Muscle of arm (tissue), 12 donors: ENCODE results near the gene PCDHGA4. TPM values are rescaled to one million over a fixed set of nuclear protein-coding genes. Genes with fewer than 3 reads are reported as not detected.
"Not testable (repeated sequence)": the region's sequence is repeated elsewhere in the genome, so short reads cannot be mapped to it uniquely, and the experiment has no call there.

Source experiments
- DNase-seq: peaks from one replicate; pipeline ENCODE4 v3.0.0-alpha.2; 2013
- polyA plus RNA-seq, 12 donors: library from polyadenylated mRNA; unstranded; fragments of 120-200 nt; gene quantifications; one replicate each; pipeline ENCODE4 v1.2.1, GENCODE V29; 2013; ENCODE audit not compliant: insufficient read length in 12 of 12

PCDHGA4 gene
- polyA plus RNA-seq, 12 donors: 0.93 to 1.9 (median 1.5) TPM; not detected in 2

GRCh38 chr5:141346017-141346416, 8.8 kb upstream of the PCDHGA4 start:
- DNase-seq: not testable (repeated sequence)

- DNase-seq: no peak
These were observed 4.8 kb upstream of the PCDHGA4 start, which contains the start of gene PCDHGB1 for GRCh38 chr5:141349917-141350619. Gene PCDHGB1, plus strand, starts transcription at chr5:141350099. Its CDS starts 162 bp downstream, at chr5:141350261.

- no peak for DNase-seq
These were observed 3.2 kb upstream of the PCDHGA4 start for GRCh38 chr5:141351591-141351990.

GRCh38 chr5:141355641-141356040, 820 bp downstream of the PCDHGA4 start:
- no peak for DNase-seq

GRCh38 chr5:141356133-141356532, 1.3 kb downstream of the PCDHGA4 start:
- DNase-seq: no peak

GRCh38 chr5:141356950-141357349, 2.1 kb downstream of the PCDHGA4 start:
- no peak for DNase-seq

- DNase-seq: no peak
These were observed 5.1 kb downstream of the PCDHGA4 start, which contains the start of gene PCDHGB2 for GRCh38 chr5:141359790-141360426. Gene PCDHGB2, plus strand, starts transcription at chr5:141359994. Its CDS starts 142 bp downstream, at chr5:141360136.

- no peak for DNase-seq
These were observed 5.9 kb downstream of the PCDHGA4 start for GRCh38 chr5:141360685-141361084.

- DNase-seq: no peak
These were observed 7.9 kb downstream of the PCDHGA4 start for GRCh38 chr5:141362719-141363118.

GRCh38 chr5:141363952-141364660, 9.3 kb downstream of the PCDHGA4 start, which contains the start of gene PCDHGA5:
Gene PCDHGA5, plus strand, starts transcription at chr5:141364162. Its CDS starts 169 bp downstream, at chr5:141364331.
- DNase-seq: no peak

- DNase-seq: no peak
These were observed 11.4 kb downstream of the PCDHGA4 start for GRCh38 chr5:141366016-141366896.

GRCh38 chr5:141369994-141370848, 15.4 kb downstream of the PCDHGA4 start, which contains the start of gene PCDHGB3:
Gene PCDHGB3, plus strand, starts transcription at chr5:141370242. Its CDS starts 153 bp downstream, at chr5:141370395.
- no peak for DNase-seq

- no peak for DNase-seq
These were observed 17.0 kb downstream of the PCDHGA4 start for GRCh38 chr5:141371572-141372475.

- DNase-seq: no peak
These were observed 19.0 kb downstream of the PCDHGA4 start, which contains the start of gene PCDHGA6 for GRCh38 chr5:141373673-141374317. Gene PCDHGA6, plus strand, starts transcription at chr5:141373891. Its CDS starts 193 bp downstream, at chr5:141374084.

GRCh38 chr5:141374627-141375026, 19.8 kb downstream of the PCDHGA4 start:
- DNase-seq: no peak

- not testable (repeated sequence) for DNase-seq
These were observed 20.8 kb downstream of the PCDHGA4 start for GRCh38 chr5:141375444-141376155.

- DNase-seq: no peak
These were observed 27.9 kb downstream of the PCDHGA4 start, which contains the start of gene PCDHGA7 for GRCh38 chr5:141382469-141383294. Gene PCDHGA7, plus strand, starts transcription at chr5:141382742. Its CDS starts 158 bp downstream, at chr5:141382900.
